GM04503 (cell line): ENCODE measurements around the gene NBPF3.
"Not testable (repeated sequence)": the region's sequence is repeated elsewhere in the genome, so short reads cannot be mapped to it uniquely, and the experiment has no call there.

Experiments used
- DNase-seq: peaks from one replicate; pipeline ENCODE4 v3.0.0-alpha.2; 2012; ENCODE audit warnings: low read depth

NBPF3 gene, protein sequence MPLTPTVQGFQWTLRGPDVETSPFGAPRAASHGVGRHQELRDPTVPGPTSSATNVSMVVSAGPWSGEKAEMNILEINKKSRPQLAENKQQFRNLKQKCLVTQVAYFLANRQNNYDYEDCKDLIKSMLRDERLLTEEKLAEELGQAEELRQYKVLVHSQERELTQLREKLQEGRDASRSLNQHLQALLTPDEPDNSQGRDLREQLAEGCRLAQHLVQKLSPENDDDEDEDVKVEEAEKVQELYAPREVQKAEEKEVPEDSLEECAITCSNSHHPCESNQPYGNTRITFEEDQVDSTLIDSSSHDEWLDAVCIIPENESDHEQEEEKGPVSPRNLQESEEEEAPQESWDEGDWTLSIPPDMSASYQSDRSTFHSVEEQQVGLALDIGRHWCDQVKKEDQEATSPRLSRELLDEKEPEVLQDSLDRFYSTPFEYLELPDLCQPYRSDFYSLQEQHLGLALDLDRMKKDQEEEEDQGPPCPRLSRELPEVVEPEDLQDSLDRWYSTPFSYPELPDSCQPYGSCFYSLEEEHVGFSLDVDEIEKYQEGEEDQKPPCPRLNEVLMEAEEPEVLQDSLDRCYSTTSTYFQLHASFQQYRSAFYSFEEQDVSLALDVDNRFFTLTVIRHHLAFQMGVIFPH

GRCh38 chr1:21439721-21440629 is at the start of gene NBPF3:
NBPF3 (plus strand) TSS chr1:21440137; CDS start chr1:21445087, 4,950 bp downstream.
- no peak for DNase-seq

DNA sequence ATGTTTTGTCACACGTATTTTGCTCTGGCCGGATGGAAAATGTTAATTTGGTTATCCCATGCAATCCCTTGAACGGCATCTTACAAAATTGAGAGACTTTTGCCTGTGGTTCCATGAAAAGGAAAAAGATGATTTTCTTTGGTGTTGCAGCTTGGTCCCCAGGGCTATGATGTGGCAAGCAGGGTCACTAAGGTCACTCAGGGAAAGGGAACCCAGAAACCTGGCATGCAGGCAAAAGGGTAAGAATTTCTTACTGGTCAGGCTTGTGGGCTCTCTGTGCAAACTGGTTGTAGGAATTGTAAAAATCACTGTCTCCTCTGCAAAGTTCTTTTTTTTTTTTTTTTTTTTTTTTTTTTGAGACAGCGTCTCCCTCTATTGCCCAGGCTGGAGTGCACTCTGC is 48.4 kb upstream of the NBPF3 start:
- no peak for DNase-seq

GRCh38 chr1:21392587-21393263 is 47.2 kb upstream of the NBPF3 start:
- no peak for DNase-seq

DNA sequence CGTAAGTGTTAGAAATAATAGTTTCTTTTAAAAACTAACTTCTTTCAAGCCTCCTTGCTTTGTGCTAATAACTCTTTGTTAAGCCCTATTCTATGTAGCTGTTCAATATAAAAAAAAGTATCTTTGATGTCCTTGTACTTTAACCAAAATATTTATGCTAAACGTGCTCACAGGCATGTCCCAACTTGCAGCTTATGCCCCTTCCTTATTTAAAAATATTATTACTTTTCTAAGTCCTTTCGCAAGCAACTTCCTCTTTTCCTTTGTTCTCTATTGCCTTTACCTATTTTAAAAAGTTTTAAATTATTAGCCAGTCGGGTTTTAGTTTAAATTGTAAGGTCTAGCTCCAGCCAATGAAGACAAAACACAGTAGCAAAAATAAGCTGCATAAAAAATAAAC is 43.4 kb upstream of the NBPF3 start:
- no peak for DNase-seq

DNA sequence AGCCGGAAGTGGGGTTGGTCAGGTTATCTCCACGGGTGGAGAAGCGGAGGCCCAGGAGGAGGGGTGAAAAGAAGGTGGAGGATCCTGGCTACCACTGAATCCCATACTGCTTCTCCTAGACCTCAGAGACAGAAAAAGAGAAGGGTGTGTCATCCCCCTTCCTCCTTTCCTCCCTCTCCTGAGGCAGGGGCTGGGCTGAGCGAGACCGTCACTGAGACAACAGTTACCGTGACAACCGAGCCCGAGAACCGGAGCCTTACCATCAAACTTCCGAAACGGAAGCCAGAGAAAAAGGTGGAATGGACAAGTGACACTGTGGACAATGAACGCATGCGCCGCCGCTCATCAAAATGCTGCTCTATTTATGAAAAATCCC is 42.1 kb upstream of the NBPF3 start:
- no peak for DNase-seq

DNA sequence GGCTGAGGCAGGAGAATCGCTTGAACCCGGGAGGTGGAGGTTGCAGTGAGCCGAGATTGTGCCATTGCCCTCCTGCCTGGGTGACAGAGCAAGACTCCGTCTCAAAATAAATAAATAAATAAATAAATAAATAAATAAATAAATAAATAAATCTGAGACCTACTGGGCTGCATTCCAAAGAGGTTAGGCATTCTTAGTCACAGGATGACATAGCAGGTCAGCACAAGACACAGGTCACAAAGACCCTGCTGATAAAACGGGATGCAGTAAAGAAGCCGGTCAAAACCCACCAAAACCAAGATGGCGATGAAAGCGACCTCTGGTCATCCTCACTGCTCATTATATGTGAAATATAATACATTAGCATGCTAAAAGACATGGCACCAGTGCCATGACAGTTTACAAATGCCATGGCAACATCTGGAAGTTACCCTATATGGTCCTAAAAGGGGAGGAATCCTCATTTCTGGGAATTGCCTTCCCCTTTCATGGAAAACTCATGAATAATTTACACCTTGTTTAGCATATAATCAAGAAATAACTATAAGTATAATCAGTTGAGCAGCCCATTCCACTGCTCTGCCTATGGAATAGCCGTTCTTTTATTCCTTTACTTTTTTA is 38.1 kb upstream of the NBPF3 start:
- not testable (repeated sequence) for DNase-seq

DNA sequence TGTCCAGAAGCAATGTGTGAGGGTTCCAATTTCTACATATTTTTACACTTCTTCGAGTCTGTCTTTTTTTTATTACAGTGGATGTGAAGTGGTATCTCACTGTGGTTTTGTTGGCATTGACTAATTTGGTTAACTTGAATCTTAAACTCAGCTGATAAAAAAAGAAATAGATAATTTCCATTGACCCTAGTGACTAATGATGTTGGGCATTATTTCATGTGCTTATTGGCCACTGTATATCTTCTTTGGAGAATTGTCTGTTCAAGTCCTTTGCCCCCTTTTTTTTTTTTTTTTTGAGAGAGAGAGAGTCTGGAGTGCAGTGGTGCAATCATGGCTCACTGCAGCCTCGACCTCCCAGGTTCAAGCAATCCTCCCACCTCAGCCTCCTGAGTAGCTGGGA is 33.3 kb upstream of the NBPF3 start:
- DNase-seq: no peak

GRCh38 chr1:21409897-21410296 is 30.0 kb upstream of the NBPF3 start:
- DNase-seq: not testable (repeated sequence)

GRCh38 chr1:21414015-21414414 is 25.9 kb upstream of the NBPF3 start:
- no peak for DNase-seq

GRCh38 chr1:21420378-21420777 is 19.6 kb upstream of the NBPF3 start:
- DNase-seq: not testable (repeated sequence)

DNA sequence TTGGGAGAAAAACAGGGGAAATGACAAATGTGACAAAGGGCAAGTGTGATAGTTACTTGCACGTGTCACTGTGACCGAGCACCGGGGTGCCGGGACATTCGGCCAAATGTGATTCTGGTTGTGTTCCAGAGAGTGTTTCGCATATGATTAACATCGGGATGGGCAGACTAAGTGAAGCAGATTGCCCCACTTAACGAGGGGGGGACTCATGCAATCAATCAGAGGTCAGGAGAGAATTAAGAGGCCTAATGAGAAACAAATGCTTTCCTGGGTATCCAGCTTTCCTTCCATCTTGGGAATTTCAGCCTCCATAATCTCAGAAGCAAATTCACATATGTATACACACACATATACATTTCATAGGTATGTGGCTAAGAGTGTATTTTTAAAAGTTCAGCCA is 18.6 kb upstream of the NBPF3 start:
- not testable (repeated sequence) for DNase-seq

DNA sequence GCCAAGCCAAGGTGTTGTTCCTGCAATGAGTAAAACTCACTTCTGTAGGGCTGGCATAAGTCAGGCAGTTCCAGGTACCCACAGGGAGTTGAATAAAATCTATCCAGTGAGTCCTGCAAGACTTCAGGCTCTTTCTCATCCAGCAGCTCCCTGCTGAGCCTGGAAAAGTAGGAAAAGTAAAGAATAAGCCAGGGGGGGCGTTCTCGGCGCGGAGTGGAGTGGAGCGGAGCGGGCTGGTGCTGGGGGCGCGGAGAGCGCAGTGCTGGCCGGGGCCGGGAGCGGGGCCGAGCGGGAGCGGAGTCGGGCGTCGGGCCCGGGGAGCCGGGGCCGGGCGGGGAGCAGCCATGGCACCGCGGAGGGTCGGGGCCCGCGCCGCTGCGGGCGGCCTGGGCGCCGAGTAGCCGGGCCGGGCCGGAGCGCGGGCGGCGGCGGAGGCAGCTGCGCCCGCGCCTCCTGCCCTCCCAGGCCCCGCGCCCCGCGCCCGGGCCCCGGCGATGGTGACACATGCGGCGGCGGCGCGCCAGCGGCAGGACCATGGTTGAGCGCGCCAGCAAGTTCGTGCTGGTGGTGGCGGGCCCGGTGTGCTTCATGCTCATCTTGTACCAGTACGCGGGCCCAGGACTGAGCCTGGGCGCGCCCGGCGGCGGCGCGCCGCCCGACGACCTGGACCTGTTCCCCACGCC is 12.0 kb upstream of the NBPF3 start:
- not testable (repeated sequence) for DNase-seq

GRCh38 chr1:21428481-21429073 is 11.4 kb upstream of the NBPF3 start:
- not testable (repeated sequence) for DNase-seq

GRCh38 chr1:21429210-21429609 is 10.7 kb upstream of the NBPF3 start:
- not testable (repeated sequence) for DNase-seq

GRCh38 chr1:21430875-21431274 is 9.1 kb upstream of the NBPF3 start:
- DNase-seq: not testable (repeated sequence)

- no peak for DNase-seq
These were observed 5.5 kb upstream of the NBPF3 start for GRCh38 chr1:21434394-21434793.

DNA sequence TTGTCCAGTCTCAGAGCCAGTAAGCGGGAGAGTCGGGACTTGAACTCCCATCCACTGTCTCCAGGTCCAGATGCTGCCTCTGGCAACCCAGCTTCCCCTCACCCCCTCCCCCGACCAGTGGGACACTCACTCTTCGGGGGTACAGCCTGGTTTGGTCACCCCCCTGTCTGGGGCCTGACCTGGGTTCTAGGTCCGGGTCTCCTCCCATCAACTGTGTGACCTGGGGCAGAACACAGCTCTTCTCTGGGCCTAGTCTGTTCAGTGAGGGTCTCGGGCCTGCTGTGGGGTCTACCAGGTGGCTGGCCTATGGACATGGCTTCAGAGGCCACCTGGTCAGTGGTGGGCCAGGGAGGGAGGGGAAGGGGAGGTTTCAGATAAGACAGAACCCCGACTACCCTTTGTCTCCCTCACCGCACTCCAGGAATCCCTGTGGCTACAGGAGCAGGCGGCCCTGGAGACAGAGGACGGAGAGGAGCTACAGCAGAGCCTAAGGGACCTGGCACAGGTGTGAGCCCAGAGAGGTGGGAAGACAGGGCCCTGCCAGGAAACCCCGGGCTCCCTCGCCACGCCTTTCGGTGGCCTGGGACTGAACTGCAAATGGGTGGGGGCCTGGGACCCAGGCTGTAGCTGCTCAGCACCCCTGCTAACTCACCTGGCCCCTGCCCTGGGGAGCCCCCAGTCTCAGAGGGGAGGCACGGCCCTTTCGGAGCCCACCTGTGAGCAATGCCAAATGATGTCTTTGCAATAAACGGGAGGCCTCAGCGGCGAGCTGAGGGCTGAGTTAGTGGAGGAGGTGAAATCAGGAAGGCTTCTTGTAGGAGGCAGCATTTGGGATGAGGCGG is 4.1 kb upstream of the NBPF3 start:
- DNase-seq: no peak

GRCh38 chr1:21436488-21437340 is 3.2 kb upstream of the NBPF3 start:
- no peak for DNase-seq

- no peak for DNase-seq
These were observed 2.6 kb upstream of the NBPF3 start for GRCh38 chr1:21437341-21437640.
